ENCODE measurements around the gene OSBPL8. TPM values are rescaled to one million over a fixed set of nuclear protein-coding genes. Genes with fewer than 3 reads are reported as not detected.
"Not testable (repeated sequence)": the region's sequence is repeated elsewhere in the genome, so short reads cannot be mapped to it uniquely, and the experiment has no call there.

The OSBPL8 gene
- total RNA-seq, 1 donor from 2014 or later: 56.1 TPM

DNA sequence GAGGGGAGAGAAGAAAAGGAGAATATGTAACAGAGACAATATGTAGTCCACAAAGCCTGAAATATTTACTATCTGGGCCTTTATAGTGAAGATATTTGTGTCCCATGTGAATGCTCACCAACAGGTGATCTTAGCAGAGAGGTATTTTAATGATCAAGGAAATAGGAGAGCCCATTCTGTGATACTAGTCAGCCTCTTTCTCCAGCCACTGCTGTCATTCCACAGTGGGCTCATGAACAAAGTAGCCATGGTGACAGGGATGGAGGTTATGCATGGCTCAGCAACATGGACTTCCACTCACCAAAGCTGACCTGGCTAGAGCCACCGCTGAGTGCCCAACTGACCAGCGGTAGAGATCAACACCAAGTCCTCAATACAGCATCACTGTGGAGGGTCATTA is 58.2 kb downstream of the OSBPL8 start:
- TF ChIP-seq, protein P1, sequence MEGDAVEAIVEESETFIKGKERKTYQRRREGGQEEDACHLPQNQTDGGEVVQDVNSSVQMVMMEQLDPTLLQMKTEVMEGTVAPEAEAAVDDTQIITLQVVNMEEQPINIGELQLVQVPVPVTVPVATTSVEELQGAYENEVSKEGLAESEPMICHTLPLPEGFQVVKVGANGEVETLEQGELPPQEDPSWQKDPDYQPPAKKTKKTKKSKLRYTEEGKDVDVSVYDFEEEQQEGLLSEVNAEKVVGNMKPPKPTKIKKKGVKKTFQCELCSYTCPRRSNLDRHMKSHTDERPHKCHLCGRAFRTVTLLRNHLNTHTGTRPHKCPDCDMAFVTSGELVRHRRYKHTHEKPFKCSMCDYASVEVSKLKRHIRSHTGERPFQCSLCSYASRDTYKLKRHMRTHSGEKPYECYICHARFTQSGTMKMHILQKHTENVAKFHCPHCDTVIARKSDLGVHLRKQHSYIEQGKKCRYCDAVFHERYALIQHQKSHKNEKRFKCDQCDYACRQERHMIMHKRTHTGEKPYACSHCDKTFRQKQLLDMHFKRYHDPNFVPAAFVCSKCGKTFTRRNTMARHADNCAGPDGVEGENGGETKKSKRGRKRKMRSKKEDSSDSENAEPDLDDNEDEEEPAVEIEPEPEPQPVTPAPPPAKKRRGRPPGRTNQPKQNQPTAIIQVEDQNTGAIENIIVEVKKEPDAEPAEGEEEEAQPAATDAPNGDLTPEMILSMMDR (conservative IDR thresholded peaks at IDR 0.05): no peak
- no peak for DNase-seq (ENCODE audit: extremely low spot score, unreplicated experiment)
- Mint-ChIP-seq H3K9me3 (no peaks in the 10 kb centered on the region), H3K4me3 (no peak overlapping the region), H3K27ac (no peak overlapping the region), H3K27me3 (no peaks in the 10 kb centered on the region), H3K36me3 (peaks cover 17% of the 10 kb centered on the region), H3K4me1 (ENCODE audit: unreplicated experiment) (no peaks in the 10 kb centered on the region)

DNA sequence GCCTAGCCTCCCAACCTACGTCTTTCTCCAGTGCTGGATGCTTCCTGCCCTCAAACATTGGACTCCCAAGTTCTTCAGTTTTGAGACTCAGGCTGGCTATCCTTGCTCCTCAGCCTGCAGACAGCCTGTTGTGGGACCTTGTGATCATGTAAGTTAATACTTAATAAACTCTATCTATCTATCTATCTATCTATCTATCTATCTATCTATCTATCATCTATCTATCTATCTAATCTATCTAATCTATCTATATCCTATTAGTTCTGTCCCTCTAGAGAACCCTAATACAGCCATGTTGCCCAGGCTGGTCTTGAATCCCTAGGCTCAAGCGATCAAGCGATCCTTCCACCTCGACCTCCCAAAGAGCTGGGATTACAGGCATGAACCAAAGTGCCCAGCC is 60.4 kb downstream of the OSBPL8 start:
- DNase-seq (ENCODE audit: extremely low spot score, unreplicated experiment); H3K27ac Mint-ChIP-seq; H3K9me3 Mint-ChIP-seq; H3K4me1 Mint-ChIP-seq (ENCODE audit: unreplicated experiment); H3K27me3 Mint-ChIP-seq; H3K4me3 Mint-ChIP-seq: not testable (repeated sequence)
- H3K36me3 Mint-ChIP-seq: peaks cover 25% of the 10 kb centered on the region

DNA sequence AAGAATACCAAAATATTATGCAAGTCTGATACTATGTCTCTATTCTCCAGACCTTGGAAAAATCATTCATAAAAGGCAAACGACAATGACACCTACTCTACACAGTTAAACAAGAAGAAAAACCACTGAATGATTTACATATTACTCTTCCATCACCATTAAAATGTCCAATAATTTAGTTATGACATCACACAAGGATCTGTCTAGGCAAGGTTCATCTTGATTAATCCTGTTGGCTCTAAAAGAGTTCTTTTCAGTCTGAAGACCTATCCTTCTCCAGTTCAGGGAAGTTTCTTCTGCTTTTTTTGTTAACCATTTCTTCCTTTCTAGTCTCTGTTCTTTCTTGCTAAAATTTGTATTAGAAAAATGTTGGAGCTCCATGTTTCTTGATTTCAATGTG is 64.0 kb downstream of the OSBPL8 start:
- Mint-ChIP-seq H3K4me1 (ENCODE audit: unreplicated experiment) (no peaks in the 10 kb centered on the region), H3K4me3 (no peak overlapping the region), H3K27ac (no peak overlapping the region), H3K27me3 (no peaks in the 10 kb centered on the region), H3K9me3 (peaks cover 7% of the 10 kb centered on the region), H3K36me3 (peaks cover 18% of the 10 kb centered on the region)
- DNase-seq (ENCODE audit: extremely low spot score, unreplicated experiment): no peak
- TF ChIP-seq, protein P1 (conservative IDR thresholded peaks at IDR 0.05): no peak

DNA sequence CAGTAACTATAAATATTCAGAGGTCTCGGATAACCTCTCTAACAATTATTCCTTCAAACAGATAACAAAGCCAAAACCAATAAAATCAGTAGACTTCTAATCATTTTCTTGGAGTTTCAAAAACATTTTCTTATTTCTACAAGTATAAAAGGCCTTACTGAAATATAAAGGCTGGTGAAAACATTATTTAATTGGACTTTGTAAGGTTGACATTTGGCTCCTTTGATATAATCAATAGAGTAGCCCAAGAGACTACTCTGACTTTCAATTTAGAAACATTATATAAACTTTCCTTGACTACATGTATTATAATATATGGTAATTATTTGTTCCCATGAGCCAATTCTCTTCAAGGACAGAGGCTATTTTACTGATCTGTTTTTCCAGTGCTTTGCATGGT is 68.3 kb downstream of the OSBPL8 start:
- Mint-ChIP-seq H3K27me3 (no peaks in the 10 kb centered on the region), H3K9me3 (peaks cover 7% of the 10 kb centered on the region), H3K4me3 (no peak overlapping the region), H3K36me3 (peaks cover 23% of the 10 kb centered on the region), H3K27ac (no peak overlapping the region), H3K4me1 (ENCODE audit: unreplicated experiment) (no peaks in the 10 kb centered on the region)
- TF ChIP-seq, protein P1 (conservative IDR thresholded peaks at IDR 0.05): no peak
- no peak for DNase-seq (ENCODE audit: extremely low spot score, unreplicated experiment)

DNA sequence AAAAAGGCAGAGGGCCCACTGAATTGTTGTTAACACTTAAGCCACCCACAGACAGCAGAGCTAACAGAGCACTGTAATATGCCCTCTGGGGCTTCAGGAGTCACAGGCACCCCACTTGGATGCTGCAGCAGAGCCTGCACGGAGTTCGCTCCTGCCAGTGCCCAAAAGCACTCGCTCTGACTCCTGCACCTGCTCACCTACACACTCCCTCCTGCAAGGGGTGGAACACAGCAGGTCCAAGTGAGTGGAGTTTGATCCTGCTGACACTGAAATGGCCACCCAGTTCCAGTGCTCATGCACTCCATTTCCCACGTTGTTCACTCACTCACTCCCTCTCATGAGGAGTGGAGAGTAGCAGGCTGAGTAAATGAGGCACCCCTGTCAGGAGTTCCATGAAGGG is 68.8 kb downstream of the OSBPL8 start:
- DNase-seq (ENCODE audit: extremely low spot score, unreplicated experiment): no peak
- Mint-ChIP-seq H3K27ac (no peak overlapping the region), H3K27me3 (no peaks in the 10 kb centered on the region), H3K36me3 (peaks cover 24% of the 10 kb centered on the region), H3K4me3 (no peak overlapping the region), H3K4me1 (ENCODE audit: unreplicated experiment) (no peaks in the 10 kb centered on the region), H3K9me3 (peaks cover 7% of the 10 kb centered on the region)
- TF ChIP-seq, protein P1 (conservative IDR thresholded peaks at IDR 0.05): no peak

DNA sequence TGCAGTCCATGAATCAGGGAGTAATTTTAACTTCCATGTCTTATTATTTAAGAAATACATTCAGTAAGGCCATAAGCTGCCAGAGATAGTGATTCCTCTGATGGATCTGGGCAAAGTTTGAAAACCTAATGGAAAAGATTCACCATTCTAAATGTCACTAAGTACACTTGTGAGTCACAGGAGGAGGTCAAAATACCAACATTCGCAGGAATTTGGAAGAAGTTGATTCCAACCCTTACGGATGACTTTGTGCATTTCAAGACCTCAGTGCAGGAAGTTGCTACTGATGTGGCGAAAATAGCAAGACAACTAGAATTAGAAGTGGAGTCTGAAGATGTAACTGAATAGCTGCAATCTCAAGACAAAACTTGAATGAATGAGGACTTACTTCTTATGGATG is 69.8 kb downstream of the OSBPL8 start:
- H3K36me3 Mint-ChIP-seq: peaks cover 21% of the 10 kb centered on the region
- TF ChIP-seq, protein P1 (conservative IDR thresholded peaks at IDR 0.05): no peak
- no peaks in the 10 kb centered on the region for H3K27me3 Mint-ChIP-seq
- no peak overlapping the region for H3K27ac Mint-ChIP-seq
- H3K4me3 Mint-ChIP-seq: no peak overlapping the region
- peaks cover 7% of the 10 kb centered on the region for H3K9me3 Mint-ChIP-seq
- no peak for DNase-seq (ENCODE audit: extremely low spot score, unreplicated experiment)
- H3K4me1 Mint-ChIP-seq (ENCODE audit: unreplicated experiment): no peaks in the 10 kb centered on the region

Data from type B pancreatic cell (in vitro differentiated cells).